ENCODE results near the gene SLC30A2.

GRCh38 chr1:26043765-26044164 is 2.2 kb downstream of the SLC30A2 start:
- TF ChIP-seq CTCF (IDR thresholded peaks at IDR 0.05) (no peak), SMC3 (IDR thresholded peaks at IDR 0.05) (no peak), MYC (IDR thresholded peaks at IDR 0.05; ENCODE audit: borderline replicate concordance, low read length) (no peak), JUN (IDR thresholded peaks at IDR 0.05) (no peak), MAFK (IDR thresholded peaks at IDR 0.05; ENCODE audit: partially characterized antibody) (no peak), CEBPB (IDR thresholded peaks at IDR 0.05) (no peak), KDM5A (IDR thresholded peaks at IDR 0.05) (no peak), SREBF2 (IDR thresholded peaks at IDR 0.05) (no peak), MAX (IDR thresholded peaks at IDR 0.05) (no peak), RAD21 (conservative IDR thresholded peaks at IDR 0.05 in 1 of 2, IDR thresholded peaks at IDR 0.05 in 1 of 2) (no peak), USF2 (IDR thresholded peaks at IDR 0.05) (no peak), EHMT2 (IDR thresholded peaks at IDR 0.05; ENCODE audit: low read depth) (no peak), ZNF302 (CRISPR knock-in tag; IDR thresholded peaks at IDR 0.05) (no peak)
